Liver (tissue), 9 donors: Measurements from ENCODE around the gene GCDH. TPM values are rescaled to one million over a fixed set of nuclear protein-coding genes. Genes with fewer than 3 reads are reported as not detected.

Experiments used
- DNase-seq: peaks from one replicate; pipeline ENCODE4 v3.0.0-alpha.2; 2017; ENCODE audit warnings: low spot score
- H3K27ac ChIP-seq, 2 donors: one replicate each; pipeline ENCODE4 v1.7.0; 2013; ENCODE audit warnings: inconsistent platforms in 2 of 2, low read length in 2 of 2, control low read depth in 1 of 2, low read depth in 1 of 2, mild to moderate bottlenecking in 1 of 2
- H3K27me3 ChIP-seq, 4 donors: one replicate each; pipeline versions ENCODE4 v1.6.1 to v1.7.0; 2013; ENCODE audit warnings: low read length in 3 of 4, inconsistent platforms in 1 of 4, mild to moderate bottlenecking in 1 of 4, moderate library complexity in 1 of 4; ENCODE audit not compliant: control insufficient read depth in 4 of 4, insufficient read depth in 4 of 4
- H3K36me3 ChIP-seq, 4 donors: one replicate each; pipeline versions ENCODE4 v1.6.1 to v1.7.0; 2013; ENCODE audit warnings: low read length in 3 of 4, mild to moderate bottlenecking in 3 of 4, low read depth in 1 of 4, moderate library complexity in 1 of 4; ENCODE audit not compliant: control insufficient read depth in 4 of 4, insufficient read depth in 3 of 4
- H3K4me1 ChIP-seq, 4 donors: one replicate each; pipeline versions ENCODE4 v1.6.1 to v1.7.0; 2013; ENCODE audit warnings: low read length in 3 of 4, mild to moderate bottlenecking in 3 of 4, moderate library complexity in 1 of 4; ENCODE audit not compliant: control insufficient read depth in 4 of 4, insufficient read depth in 4 of 4
- H3K4me3 ChIP-seq, 3 donors: one replicate each; pipeline versions ENCODE4 v1.6.1 to v1.7.0; 2013; ENCODE audit warnings: low read length in 3 of 3, control low read depth in 1 of 3, low read depth in 1 of 3, mild to moderate bottlenecking in 1 of 3
- H3K9ac ChIP-seq, 2 donors: one replicate each; pipeline ENCODE4 v1.7.0; 2013; ENCODE audit warnings: low read length in 2 of 2, mild to moderate bottlenecking in 2 of 2, moderate library complexity in 2 of 2, control low read depth in 1 of 2, low read depth in 1 of 2
- H3K9me3 ChIP-seq, 4 donors: one replicate each; pipeline versions ENCODE4 v1.6.1 to v1.7.0; 2013; ENCODE audit warnings: low read length in 3 of 4; ENCODE audit not compliant: control insufficient read depth in 4 of 4
- EGR1 ChIP-seq, 2 donors: IDR thresholded peaks; 2 replicates each; pipeline ENCODE4 v1.6.1; 2016 to 2018; ENCODE audit warnings: antibody characterized with exemption in 2 of 2, low read depth in 2 of 2
- FOXA1 ChIP-seq: IDR thresholded peaks from 2 replicates; pipeline ENCODE4 v1.6.1; 2016; ENCODE audit warnings: antibody characterized with exemption
- FOXA2 ChIP-seq: IDR thresholded peaks from 2 replicates; pipeline ENCODE4 v1.6.1; 2016; ENCODE audit warnings: antibody characterized with exemption
- HNF4G ChIP-seq: IDR thresholded peaks from 2 replicates; pipeline ENCODE4 v1.6.1; 2016; ENCODE audit warnings: antibody characterized with exemption
- JUND ChIP-seq, 2 donors: IDR thresholded peaks; 2 replicates each; pipeline ENCODE4 v1.6.1; 2016; ENCODE audit warnings: antibody characterized with exemption in 2 of 2
- NR2F2 ChIP-seq: IDR thresholded peaks from 2 replicates; pipeline ENCODE4 v1.6.1; 2016; ENCODE audit warnings: antibody characterized with exemption
- RAD21 ChIP-seq, 2 donors: IDR thresholded peaks; 2 replicates each; pipeline ENCODE4 v1.6.1; 2016; ENCODE audit warnings: antibody characterized with exemption in 2 of 2, mild to moderate bottlenecking in 2 of 2
- RXRA ChIP-seq, 2 donors: IDR thresholded peaks; 2 replicates each; pipeline ENCODE4 v1.6.1; 2017 to 2018; ENCODE audit warnings: antibody characterized with exemption in 2 of 2, mild to moderate bottlenecking in 1 of 2
- SP1 ChIP-seq: IDR thresholded peaks from 2 replicates; pipeline ENCODE4 v1.6.1; 2018; ENCODE audit warnings: antibody characterized with exemption, mild to moderate bottlenecking
- TAF1 ChIP-seq: conservative IDR thresholded peaks from 2 replicates; pipeline ENCODE4 v1.6.1; 2016; ENCODE audit warnings: antibody characterized with exemption, mild to moderate bottlenecking
- YY1 ChIP-seq: IDR thresholded peaks from 2 replicates; pipeline ENCODE4 v1.6.1; 2016; ENCODE audit warnings: antibody characterized with exemption, mild to moderate bottlenecking
- WGBS: extraction: QIAGEN DNeasy Blood & Tissue Kit; methylation state at CpG from one replicate; pipeline ENCODE4 v1.1.7; 2013; 5-methylcytosine and 5-hydroxymethylcytosine counted together
- polyA plus RNA-seq, 2 donors: library from polyadenylated mRNA; stranded (reverse) in 1 of 2; unstranded in 1 of 2; fragments of 200-250 nt in 1 of 2; fragments of >200 nt in 1 of 2; fragmentation: Nextera tagmentation in 1 of 2; extraction: Ambion mirVana in 1 of 2; gene quantifications; one replicate each; pipeline versions ENCODE4 v1.2.1 to v1.2.3, GENCODE V29; 2013 to 2015
- total RNA-seq, 2 donors: library from RNA; depleted of rRNA; stranded (reverse); fragments of >200 nt; gene quantifications; one replicate each; pipeline ENCODE4 v1.2.3, GENCODE V29; 2014
- TF ChIP-seq, protein P1 (sequence below): fragments of 150-350 bp; IDR thresholded peaks from 2 replicates; pipeline ENCODE4 v1.5.1; 2017; ENCODE audit warnings: improper control_type of control experiment, low read depth, low read length; ENCODE audit not compliant: missing input control
- TF ChIP-seq, protein P2 (sequence below): IDR thresholded peaks from 2 replicates; pipeline ENCODE4 v1.6.1; 2016; ENCODE audit warnings: antibody characterized with exemption
- TF ChIP-seq, protein P3 (sequence below): IDR thresholded peaks from 2 replicates; pipeline ENCODE4 v1.6.1; 2016; ENCODE audit warnings: antibody characterized with exemption
- TF ChIP-seq, protein P4 (sequence below): IDR thresholded peaks from 2 replicates; pipeline ENCODE4 v1.6.1; 2016; ENCODE audit warnings: antibody characterized with exemption
- donor health status: healthy.
- donor health status: healthy.
- donor health status: healthy.
- donor health status: healthy.
- donor health status: healthy.

Gene GCDH
- total and polyA plus RNA-seq, 4 donors = 65.8 to 118 (median 78.1) TPM

DNA sequence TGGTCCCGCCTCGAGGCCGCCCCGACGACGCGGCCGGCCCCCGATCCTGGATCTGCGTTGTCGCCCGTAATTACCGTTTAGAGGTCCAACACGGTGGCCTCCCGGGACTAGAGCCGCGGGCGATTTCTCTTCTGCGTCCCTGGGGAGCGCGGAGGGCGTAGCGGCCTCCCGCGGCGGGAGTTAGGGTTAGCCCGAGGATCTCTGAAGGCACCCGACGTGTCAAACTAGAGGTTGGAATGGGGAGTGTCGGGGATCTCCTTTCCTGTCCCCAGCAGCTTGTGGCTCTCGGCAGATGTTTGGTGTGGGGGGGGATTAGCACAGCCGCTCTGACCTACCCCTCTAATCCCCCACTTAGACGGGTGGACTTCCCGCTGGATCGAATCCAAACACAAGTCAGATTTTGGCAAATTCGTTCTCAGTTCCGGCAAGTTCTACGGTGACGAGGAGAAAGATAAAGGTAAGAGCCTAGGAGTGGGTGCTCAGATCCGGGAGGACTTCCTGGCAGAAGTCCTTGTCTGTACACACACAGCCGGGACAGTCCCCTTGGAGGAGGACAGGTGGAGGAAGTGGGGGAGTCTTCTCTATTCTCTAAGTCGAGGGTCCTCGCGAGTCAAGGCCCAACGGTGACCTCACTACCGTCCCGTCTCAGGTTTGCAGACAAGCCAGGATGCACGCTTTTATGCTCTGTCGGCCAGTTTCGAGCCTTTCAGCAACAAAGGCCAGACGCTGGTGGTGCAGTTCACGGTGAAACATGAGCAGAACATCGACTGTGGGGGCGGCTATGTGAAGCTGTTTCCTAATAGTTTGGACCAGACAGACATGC, 48.0 kb downstream of the GCDH start:
- no peak for DNase-seq
- no peaks in the 10 kb centered on the region for H3K27me3 ChIP-seq
- H3K36me3 ChIP-seq = peaks cover 13 to 32% (median 29%) of the 10 kb centered on the region in 4 donors
- peak overlapping the region; percentile 82 to 97 (median 85) for H3K4me3 ChIP-seq
- TF ChIP-seq FOXA2 = no peak
- no peak for TF ChIP-seq NR2F2
- peak; percentile 20 to 41 for TF ChIP-seq EGR1 (IDR thresholded peaks at IDR 0.05; ENCODE audit: low read depth in 2 of 2)
- TF ChIP-seq JUND (IDR thresholded peaks at IDR 0.05) = no peak
- TF ChIP-seq, protein P1, sequence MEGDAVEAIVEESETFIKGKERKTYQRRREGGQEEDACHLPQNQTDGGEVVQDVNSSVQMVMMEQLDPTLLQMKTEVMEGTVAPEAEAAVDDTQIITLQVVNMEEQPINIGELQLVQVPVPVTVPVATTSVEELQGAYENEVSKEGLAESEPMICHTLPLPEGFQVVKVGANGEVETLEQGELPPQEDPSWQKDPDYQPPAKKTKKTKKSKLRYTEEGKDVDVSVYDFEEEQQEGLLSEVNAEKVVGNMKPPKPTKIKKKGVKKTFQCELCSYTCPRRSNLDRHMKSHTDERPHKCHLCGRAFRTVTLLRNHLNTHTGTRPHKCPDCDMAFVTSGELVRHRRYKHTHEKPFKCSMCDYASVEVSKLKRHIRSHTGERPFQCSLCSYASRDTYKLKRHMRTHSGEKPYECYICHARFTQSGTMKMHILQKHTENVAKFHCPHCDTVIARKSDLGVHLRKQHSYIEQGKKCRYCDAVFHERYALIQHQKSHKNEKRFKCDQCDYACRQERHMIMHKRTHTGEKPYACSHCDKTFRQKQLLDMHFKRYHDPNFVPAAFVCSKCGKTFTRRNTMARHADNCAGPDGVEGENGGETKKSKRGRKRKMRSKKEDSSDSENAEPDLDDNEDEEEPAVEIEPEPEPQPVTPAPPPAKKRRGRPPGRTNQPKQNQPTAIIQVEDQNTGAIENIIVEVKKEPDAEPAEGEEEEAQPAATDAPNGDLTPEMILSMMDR = peak; percentile 6
- peaks cover 10 to 46% (median 33%) of the 10 kb centered on the region in 4 donors for H3K4me1 ChIP-seq
- under 1% methylated on average over 54 of the region's 54 CpGs for WGBS
- H3K9me3 ChIP-seq = no peaks in the 10 kb centered on the region
- peak overlapping the region; percentile 76 to 91 for H3K9ac ChIP-seq
- H3K27ac ChIP-seq = peak overlapping the region; percentile 81 to 84

DNA sequence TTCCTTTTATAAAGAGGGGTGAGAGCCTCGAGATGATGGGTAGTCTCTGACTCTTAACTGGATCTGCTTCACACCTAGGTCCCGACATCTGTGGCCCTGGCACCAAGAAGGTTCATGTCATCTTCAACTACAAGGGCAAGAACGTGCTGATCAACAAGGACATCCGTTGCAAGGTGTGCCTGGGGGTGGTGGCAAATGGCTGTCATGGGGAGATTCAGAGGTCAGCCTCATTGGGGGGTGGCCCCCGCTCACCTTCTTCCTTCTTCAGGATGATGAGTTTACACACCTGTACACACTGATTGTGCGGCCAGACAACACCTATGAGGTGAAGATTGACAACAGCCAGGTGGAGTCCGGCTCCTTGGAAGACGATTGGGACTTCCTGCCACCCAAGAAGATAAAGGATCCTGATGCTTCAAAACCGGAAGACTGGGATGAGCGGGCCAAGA, 49.0 kb downstream of the GCDH start:
- Histone ChIP-seq H3K36me3 (peaks cover 17 to 42% (median 37%) of the 10 kb centered on the region in 4 donors), H3K4me3 (peak overlapping the region; percentile 82 to 97 (median 85)), H3K4me1 (peaks cover 10 to 44% (median 32%) of the 10 kb centered on the region in 4 donors), H3K27me3 (no peaks in the 10 kb centered on the region), H3K9ac (peak overlapping the region in 1 of 2 donors; percentile 76), H3K27ac (no peak overlapping the region), H3K9me3 (no peaks in the 10 kb centered on the region)
- WGBS = 63% methylated on average over 10 of the region's 10 CpGs
- TF ChIP-seq, protein P2, sequence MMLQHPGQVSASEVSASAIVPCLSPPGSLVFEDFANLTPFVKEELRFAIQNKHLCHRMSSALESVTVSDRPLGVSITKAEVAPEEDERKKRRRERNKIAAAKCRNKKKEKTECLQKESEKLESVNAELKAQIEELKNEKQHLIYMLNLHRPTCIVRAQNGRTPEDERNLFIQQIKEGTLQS = no peak
- TF ChIP-seq, protein P1 = no peak
- TF ChIP-seq RAD21 (IDR thresholded peaks at IDR 0.05) (no peak), YY1 (no peak), FOXA2 (no peak), SP1 (no peak), NR2F2 (no peak)
- no peak for DNase-seq

DNA sequence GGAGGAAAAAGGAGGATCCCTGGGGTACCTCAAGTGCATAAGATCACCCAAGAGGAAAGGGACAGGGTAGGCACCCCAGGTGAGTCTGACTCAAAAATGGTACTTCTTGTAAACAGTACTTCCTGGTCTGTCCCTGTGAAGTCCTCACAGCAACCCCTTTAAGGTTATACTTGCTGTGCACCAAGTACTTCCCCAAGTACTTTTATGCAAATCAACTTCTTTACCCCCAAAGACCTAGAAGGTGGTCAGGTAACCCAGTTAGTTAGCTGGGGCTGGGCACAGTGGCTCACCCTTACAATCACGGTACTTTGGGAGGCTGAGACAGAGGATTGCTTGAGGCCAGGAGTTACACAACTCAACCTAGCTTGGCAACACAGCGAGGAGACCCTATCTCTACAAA, 49.9 kb downstream of the GCDH start:
- peaks cover 17 to 43% (median 37%) of the 10 kb centered on the region in 4 donors for H3K36me3 ChIP-seq
- 70% methylated on average over 2 of the region's 2 CpGs for WGBS
- peak overlapping the region in 1 of 3 donors; percentile 82 for H3K4me3 ChIP-seq
- DNase-seq = no peak
- H3K9ac ChIP-seq = no peak overlapping the region
- no peaks in the 10 kb centered on the region for H3K9me3 ChIP-seq
- no peaks in the 10 kb centered on the region for H3K27me3 ChIP-seq
- H3K27ac ChIP-seq = no peak overlapping the region
- peaks cover 10 to 44% (median 32%) of the 10 kb centered on the region in 4 donors for H3K4me1 ChIP-seq
- TF ChIP-seq TAF1 (no peak), HNF4G (no peak), RAD21 (IDR thresholded peaks at IDR 0.05) (no peak), FOXA1 (no peak), FOXA2 (no peak), EGR1 (IDR thresholded peaks at IDR 0.05; ENCODE audit: low read depth in 2 of 2) (no peak), RXRA (IDR thresholded peaks at IDR 0.05) (no peak), JUND (IDR thresholded peaks at IDR 0.05) (no peak), NR2F2 (no peak), YY1 (no peak)
- TF ChIP-seq, protein P2 = no peak
- TF ChIP-seq, protein P3, sequence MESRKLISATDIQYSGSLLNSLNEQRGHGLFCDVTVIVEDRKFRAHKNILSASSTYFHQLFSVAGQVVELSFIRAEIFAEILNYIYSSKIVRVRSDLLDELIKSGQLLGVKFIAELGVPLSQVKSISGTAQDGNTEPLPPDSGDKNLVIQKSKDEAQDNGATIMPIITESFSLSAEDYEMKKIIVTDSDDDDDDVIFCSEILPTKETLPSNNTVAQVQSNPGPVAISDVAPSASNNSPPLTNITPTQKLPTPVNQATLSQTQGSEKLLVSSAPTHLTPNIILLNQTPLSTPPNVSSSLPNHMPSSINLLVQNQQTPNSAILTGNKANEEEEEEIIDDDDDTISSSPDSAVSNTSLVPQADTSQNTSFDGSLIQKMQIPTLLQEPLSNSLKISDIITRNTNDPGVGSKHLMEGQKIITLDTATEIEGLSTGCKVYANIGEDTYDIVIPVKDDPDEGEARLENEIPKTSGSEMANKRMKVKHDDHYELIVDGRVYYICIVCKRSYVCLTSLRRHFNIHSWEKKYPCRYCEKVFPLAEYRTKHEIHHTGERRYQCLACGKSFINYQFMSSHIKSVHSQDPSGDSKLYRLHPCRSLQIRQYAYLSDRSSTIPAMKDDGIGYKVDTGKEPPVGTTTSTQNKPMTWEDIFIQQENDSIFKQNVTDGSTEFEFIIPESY = no peak
- TF ChIP-seq, protein P4, sequence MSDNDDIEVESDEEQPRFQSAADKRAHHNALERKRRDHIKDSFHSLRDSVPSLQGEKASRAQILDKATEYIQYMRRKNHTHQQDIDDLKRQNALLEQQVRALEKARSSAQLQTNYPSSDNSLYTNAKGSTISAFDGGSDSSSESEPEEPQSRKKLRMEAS = no peak
